Fibroblast of villous mesenchyme (primary cell): ENCODE measurements around the gene LYVE1. TPM values are rescaled to one million over a fixed set of nuclear protein-coding genes. Genes with fewer than 3 reads are reported as not detected.
"Not testable (repeated sequence)": the region's sequence is repeated elsewhere in the genome, so short reads cannot be mapped to it uniquely, and the experiment has no call there.

Source experiments
- DNase-seq: peaks from one replicate; pipeline ENCODE4 v3.0.0-alpha.2; 2010; ENCODE audit warnings: low read depth
- H3K4me3 ChIP-seq: 2 replicates; pipeline ENCODE4 v1.5.1; 2011; ENCODE audit warnings: low read depth, mild to moderate bottlenecking, low read length
- CTCF ChIP-seq: IDR thresholded peaks from 2 replicates; pipeline ENCODE4 v1.5.1; 2012; ENCODE audit warnings: low read depth, mild to moderate bottlenecking, low read length; ENCODE audit not compliant: insufficient read depth
- total RNA-seq: library from RNA; depleted of rRNA; stranded (reverse); fragments of >200 nt; gene quantifications from 2 replicates; pipeline ENCODE4 v1.2.3, GENCODE V29; 2012

The LYVE1 gene
- total RNA-seq, 1 donor: not detected

DNA sequence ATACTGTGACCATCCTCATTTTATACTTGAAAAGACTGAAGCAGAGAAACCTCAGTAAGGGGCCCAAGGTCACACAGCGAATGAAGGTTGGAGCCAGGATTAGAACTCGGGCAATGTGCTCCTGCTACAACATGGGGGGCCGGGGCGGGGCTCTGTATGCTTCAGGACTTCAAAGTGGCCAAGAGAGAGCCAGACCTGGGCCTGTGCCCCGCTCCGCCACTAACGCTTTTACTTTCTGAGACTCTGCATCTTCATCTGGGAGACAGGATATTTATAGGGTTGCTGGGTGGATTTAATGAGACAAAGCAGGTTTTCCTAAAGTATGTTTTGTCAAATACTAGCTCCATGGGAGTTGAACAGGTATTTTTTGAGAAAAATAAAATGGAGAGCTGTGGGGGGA, 33.9 kb upstream of the LYVE1 start:
- no peak for TF ChIP-seq CTCF
- no peak for DNase-seq
- H3K4me3 ChIP-seq: no peak overlapping the region

DNA sequence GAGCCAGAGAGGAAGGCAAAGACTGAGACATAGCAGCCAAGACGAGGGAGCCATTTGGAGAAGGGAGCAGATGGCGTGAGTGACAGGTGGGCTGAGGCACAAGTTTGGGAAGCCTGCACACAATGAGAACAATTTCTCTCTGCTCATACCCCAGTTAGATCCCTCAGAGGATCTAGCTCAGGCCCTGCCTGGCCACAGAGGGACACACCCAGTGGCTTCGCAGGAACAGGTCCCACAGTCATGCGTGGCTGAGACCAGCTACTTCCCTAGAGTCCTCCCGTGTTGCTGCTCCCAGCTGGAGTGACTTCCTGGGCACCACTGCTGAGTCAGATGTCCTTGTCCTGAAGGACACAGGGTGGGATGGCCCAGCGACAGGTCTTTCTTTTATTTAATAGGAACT, 33.4 kb upstream of the LYVE1 start:
- no peak for DNase-seq
- TF ChIP-seq CTCF: no peak
- H3K4me3 ChIP-seq: no peak overlapping the region

DNA sequence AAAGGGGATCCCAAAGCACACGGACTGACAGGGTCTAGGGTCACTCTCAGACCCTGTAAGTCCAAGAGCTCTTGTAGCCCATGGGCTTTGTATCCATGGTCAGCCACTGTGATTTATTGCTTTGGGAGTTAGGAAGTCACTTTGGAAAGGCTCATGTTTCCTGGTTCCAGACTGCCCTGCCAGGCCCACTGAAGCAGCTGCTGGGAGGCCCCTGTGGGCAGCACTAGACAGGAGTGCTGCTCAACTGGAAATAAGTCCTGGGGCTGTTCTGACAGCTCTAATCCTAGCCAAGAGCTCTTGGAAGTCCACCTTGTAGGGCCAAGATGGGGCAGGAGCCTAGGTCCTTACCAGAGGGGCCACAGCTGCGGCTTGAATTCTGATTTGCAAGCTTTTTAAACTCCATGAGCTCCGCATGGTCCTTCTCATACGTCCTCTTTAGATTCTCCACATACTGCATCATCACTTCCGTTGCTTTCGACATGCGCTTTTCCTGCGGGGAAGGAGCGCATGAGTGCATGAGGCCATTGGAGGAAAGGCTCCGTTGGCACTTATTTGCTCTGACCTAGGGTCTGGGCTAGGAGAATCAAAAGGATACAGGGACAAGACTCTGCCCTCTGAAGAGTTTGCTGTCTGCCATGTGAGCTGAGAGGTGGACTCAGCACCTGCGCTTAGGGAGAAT, 32.2 kb upstream of the LYVE1 start:
- no peak for DNase-seq
- no peak for TF ChIP-seq CTCF
- no peak overlapping the region for H3K4me3 ChIP-seq

- no peak overlapping the region for H3K4me3 ChIP-seq
- peak; percentile 85 for DNase-seq
- TF ChIP-seq CTCF: no peak
These were observed 31.1 kb upstream of the LYVE1 start for GRCh38 chr11:10599388-10600175.

DNA sequence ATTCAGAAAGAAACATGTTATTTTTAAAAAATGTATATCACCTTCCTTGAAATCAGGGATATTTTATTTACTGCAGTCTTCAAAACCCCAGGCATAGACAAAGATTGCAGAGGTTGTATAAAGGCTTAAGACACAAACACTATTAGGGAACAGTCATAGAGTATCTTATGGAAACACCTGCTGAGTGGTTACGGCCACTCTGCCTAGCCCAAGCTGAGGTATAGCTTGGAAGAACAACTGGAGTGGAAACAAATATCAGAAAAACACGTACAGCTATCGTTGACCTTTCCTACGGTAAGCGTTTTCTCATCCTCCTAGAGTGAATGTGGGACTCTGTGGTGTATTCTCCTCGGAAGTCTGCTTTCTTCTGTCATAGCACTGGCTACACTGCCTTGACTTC, 30.4 kb upstream of the LYVE1 start:
- H3K4me3 ChIP-seq: no peak overlapping the region
- no peak for TF ChIP-seq CTCF
- DNase-seq: no peak

DNA sequence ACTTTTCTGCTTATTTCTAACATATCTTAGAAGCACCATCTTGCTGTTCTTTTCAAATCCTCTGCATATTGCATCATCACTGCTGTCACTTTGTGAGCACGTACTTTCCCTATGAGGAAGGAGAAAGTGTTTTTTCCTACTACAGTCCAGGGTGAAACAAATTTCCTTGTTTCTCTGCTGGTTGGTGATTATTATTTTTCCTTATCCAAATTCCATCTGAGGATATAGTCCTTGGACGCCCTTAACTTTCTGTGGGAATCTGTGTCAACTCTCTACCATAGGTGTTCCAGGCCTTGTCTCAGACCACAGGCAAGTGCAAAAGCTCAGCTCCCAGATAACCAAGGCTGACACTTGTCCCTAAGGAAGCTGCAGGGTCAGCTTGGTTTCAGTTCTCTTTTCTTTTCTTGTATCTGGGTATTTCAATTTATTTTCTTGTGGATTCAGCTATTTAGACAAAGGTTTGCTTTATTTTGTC, 29.4 kb upstream of the LYVE1 start:
- H3K4me3 ChIP-seq: no peak overlapping the region
- peak; percentile 62 for DNase-seq

DNA sequence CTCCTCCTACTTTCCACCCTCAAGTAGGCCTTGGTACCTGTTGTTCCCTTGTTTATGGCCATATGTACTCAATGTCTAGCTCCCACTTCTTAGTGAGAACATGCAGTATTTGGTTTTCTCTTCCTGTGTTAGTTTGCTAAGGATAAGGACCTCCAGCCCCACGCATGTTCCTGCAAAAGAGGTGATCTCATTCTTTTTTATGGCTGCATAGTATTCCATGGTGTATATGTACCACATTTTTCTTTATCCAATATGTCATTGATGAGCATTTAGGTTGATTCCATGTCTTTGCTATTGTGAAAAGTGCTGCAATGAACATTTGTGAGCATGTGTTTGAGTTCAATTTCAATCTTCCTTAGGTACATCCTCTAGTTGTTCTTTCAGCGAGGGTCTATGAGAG, 27.4 kb upstream of the LYVE1 start:
- not testable (repeated sequence) for H3K4me3 ChIP-seq, DNase-seq

More for the DNA sequence above, 29.4 kb upstream of the LYVE1 start:
- TF ChIP-seq CTCF: no peak
